Right lobe of liver (tissue), 4 donors: ENCODE results near the gene GRP.

ENCODE experiments used
- CTCF ChIP-seq, 4 donors: fragments of 200-600 bp in 3 of 4; fragments of 450-650 bp in 1 of 4; IDR thresholded peaks; one replicate each; pipeline versions ENCODE4 v1.5.1 to v1.8.0; 2016 to 2022; ENCODE audit warnings: antibody characterized with exemption in 4 of 4, mild to moderate bottlenecking in 2 of 4
- POLR2A ChIP-seq: fragments of 450-650 bp; IDR thresholded peaks from one replicate; pipeline ENCODE4 v1.6.1; 2017; ENCODE audit warnings: antibody characterized with exemption, mild to moderate bottlenecking
- donor health status: DM: no; HTN: no; CAD: no.
- donor health status: DM: no; HTN: no; CAD: no.
- donor health status: DM: no; HTN: yes; CAD: no.

DNA sequence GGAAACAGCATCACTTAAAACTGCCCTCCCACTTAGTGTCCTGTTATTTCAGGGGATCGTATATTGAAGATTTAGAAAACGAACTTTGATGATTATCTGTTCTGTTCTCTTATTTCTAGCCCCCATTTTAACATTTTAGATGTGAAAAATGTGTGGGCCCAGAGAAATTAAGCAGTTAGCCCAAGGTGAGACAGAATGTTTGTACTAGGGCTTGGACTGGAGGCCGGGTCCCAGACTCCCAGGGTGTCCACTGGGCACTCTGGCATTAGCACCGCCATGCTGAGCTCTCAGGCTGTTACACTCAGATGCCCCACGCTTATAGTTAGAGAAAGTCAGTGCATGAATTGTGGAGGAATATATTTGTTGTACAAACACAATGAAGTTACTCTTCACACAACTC is 58.8 kb downstream of the GRP start:
- TF ChIP-seq CTCF (IDR thresholded peaks at IDR 0.05) (no peak), POLR2A (no peak)
